Prostate gland (tissue), 2 donors: ENCODE measurements around the gene CLCA1. TPM values are rescaled to one million over a fixed set of nuclear protein-coding genes. Genes with fewer than 3 reads are reported as not detected.

Experiments
- DNase-seq: peaks from one replicate; pipeline ENCODE4 v3.0.0-alpha.2; 2019; ENCODE audit warnings: low spot score
- H3K27ac ChIP-seq, 2 donors: fragments of 200-600 bp; sonication (generic); 2 replicates each; pipeline ENCODE4 v1.5.1; 2017 to 2019
- H3K27me3 ChIP-seq: fragments of 200-600 bp; sonication (generic); replicated peaks from 2 replicates; pipeline ENCODE4 v1.5.1; 2019; ENCODE audit not compliant: insufficient read depth
- H3K36me3 ChIP-seq, 2 donors: fragments of 200-600 bp; sonication (generic); 1 replicate in 1 of 2; 2 replicates in 1 of 2; pipeline versions ENCODE4 v1.5.1 to v1.8.1; 2017 to 2019
- H3K4me1 ChIP-seq: fragments of 200-600 bp; sonication (generic); replicated peaks from 2 replicates; pipeline ENCODE4 v1.5.1; 2019
- H3K4me3 ChIP-seq, 2 donors: fragments of 200-600 bp; sonication (generic); 2 replicates each; pipeline ENCODE4 v1.5.1; 2017 to 2019
- H3K9me3 ChIP-seq: fragments of 200-600 bp; sonication (generic); 2 replicates; pipeline ENCODE4 v1.5.1; 2017
- CTCF ChIP-seq, 4 experiments: fragments of 200-600 bp in 2 of 4; fragments of 450-650 bp in 2 of 4; sonication (generic) in 2 of 4; IDR thresholded peaks; 1 replicate in 3 of 4; 2 replicates in 1 of 4; pipeline ENCODE4 v1.5.1; 2016 to 2019; ENCODE audit warnings: antibody characterized with exemption in 4 of 4, mild to moderate bottlenecking in 2 of 4, moderate library complexity in 2 of 4
- POLR2A ChIP-seq: fragments of 450-650 bp; IDR thresholded peaks from one replicate; pipeline ENCODE4 v1.6.1; 2016; ENCODE audit warnings: antibody characterized with exemption, mild to moderate bottlenecking
- POLR2AphosphoS5 ChIP-seq: sonication (generic); formaldehyde crosslinking; IDR thresholded peaks from one replicate; pipeline ENCODE4 v1.6.1; 2017; ENCODE audit warnings: antibody characterized with exemption
- WGBS: methylation state at CpG from one replicate; pipeline ENCODE4 v1.1.5; 2018; 5-methylcytosine and 5-hydroxymethylcytosine counted together
- intact Hi-C: fragments of 100-400 bp; cut with DNase I; formaldehyde crosslinking; loops from one replicate; pipeline ENCODE4 v1.14.2; 2022
- total RNA-seq, 2 donors: library from RNA; depleted of rRNA; stranded (reverse); fragments of >200 nt; gene quantifications; one replicate each; pipeline ENCODE4 v1.1.0, GENCODE V29; 2016

CLCA1 gene
- total RNA-seq, 2 donors from 2014 or later: 0.34 TPM; not detected in 1

GRCh38 chr1:86477682-86478081 is 9.0 kb downstream of the CLCA1 start:
- H3K27ac ChIP-seq: no peak overlapping the region
- intact Hi-C loops: no loop called here
- no peaks in the 10 kb centered on the region for H3K4me1 ChIP-seq
- no peaks in the 10 kb centered on the region for H3K36me3 ChIP-seq
- WGBS: 31% methylated on average over 4 of the region's 4 CpGs
- H3K27me3 ChIP-seq: no peaks in the 10 kb centered on the region
- no peak overlapping the region for H3K4me3 ChIP-seq
- H3K9me3 ChIP-seq: no peaks in the 10 kb centered on the region
- no peak for TF ChIP-seq CTCF (IDR thresholded peaks at IDR 0.05)
- no peak for TF ChIP-seq POLR2A
- TF ChIP-seq POLR2AphosphoS5: no peak
- no peak for DNase-seq

DNA sequence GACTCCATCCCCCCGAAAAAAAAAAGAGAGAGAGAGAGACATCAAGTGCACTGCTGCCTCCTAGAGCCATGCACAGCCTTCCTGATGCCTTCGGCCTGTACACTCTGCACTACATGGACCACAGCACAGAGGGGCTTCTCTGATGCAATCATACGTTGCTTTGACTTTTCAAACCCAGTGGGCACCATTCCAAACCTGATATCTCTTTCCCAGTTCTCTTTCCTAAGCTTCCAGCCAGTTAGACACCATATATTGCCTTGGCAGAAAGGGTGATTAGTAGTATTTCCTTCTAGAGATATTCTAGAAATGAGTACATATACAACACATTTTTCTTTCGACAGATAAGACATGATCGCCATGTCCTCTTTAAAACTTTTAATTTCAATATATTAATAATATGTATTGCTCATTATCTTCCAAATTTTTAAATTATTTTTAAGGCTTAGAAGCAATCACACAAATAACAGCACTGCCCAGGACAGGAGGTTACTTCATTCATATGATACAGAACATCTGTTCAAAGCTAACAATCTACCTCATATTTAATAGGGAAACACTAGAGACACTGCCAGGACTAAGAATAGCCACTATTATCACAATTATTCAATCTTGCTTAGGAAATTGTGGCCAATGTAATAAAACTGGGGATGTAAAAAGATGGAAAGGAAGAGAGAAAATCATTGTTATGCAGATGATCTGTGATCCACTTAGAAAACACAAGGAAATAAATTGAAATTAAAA is 9.9 kb downstream of the CLCA1 start:
- DNase-seq: no peak
- TF ChIP-seq CTCF (IDR thresholded peaks at IDR 0.05): no peak
- no peak for TF ChIP-seq POLR2A
- Histone ChIP-seq H3K27me3 (no peaks in the 10 kb centered on the region), H3K4me1 (no peaks in the 10 kb centered on the region), H3K9me3 (no peaks in the 10 kb centered on the region), H3K27ac (no peak overlapping the region), H3K4me3 (no peak overlapping the region), H3K36me3 (no peaks in the 10 kb centered on the region)
- intact Hi-C loops: no loop called here
- WGBS: 66% methylated on average over 5 of the region's 5 CpGs

- H3K4me1 ChIP-seq: no peaks in the 10 kb centered on the region
- H3K27ac ChIP-seq: no peak overlapping the region
- no peaks in the 10 kb centered on the region for H3K36me3 ChIP-seq
- no peak for DNase-seq
- H3K9me3 ChIP-seq: no peaks in the 10 kb centered on the region
- no peak for TF ChIP-seq POLR2AphosphoS5
- no peak for TF ChIP-seq CTCF (IDR thresholded peaks at IDR 0.05)
- TF ChIP-seq POLR2A: no peak
- no peaks in the 10 kb centered on the region for H3K27me3 ChIP-seq
- 77% methylated on average over 4 of the region's 4 CpGs for WGBS
- intact Hi-C loops: no loop called here
- no peak overlapping the region for H3K4me3 ChIP-seq
These were observed 13.2 kb downstream of the CLCA1 start for GRCh38 chr1:86481966-86482365.

DNA sequence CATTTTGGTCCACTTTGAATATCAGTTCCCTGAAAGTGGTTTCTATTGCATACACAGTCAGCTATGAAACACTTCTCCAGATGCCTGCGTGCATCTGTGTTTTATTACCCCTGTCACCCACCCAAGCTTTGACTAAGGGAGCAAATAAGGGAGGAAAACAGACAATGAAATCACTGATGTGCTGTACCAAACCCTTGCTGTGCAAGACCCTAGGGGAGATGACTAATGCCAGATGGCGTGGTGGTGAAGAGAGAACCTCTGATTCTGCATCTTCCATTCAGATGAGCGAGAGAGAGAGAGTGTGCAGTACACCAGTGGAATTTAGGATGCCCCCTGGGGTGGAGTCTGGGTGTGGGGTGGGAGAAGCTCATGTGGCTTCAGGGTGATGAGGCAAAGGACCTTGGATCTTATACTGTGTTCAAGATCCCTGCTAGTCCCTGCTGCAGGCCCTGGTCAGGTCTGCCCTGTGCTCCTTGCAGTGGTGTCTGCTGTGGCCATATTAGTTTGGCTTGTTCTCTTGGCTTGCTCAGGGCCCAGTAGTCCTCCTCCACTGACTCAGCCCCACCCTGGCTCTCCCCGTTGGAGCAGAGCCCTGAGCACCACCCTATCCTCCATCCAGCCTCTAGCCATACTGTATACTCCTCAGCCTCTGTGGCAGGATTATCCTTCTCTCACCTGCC is 18.5 kb downstream of the CLCA1 start:
- Histone ChIP-seq H3K9me3 (no peaks in the 10 kb centered on the region), H3K4me1 (no peaks in the 10 kb centered on the region), H3K27me3 (no peaks in the 10 kb centered on the region), H3K36me3 (no peaks in the 10 kb centered on the region), H3K27ac (no peak overlapping the region), H3K4me3 (no peak overlapping the region)
- TF ChIP-seq POLR2AphosphoS5 (no peak), POLR2A (no peak), CTCF (IDR thresholded peaks at IDR 0.05) (no peak)
- 75% methylated on average over 4 of the region's 4 CpGs for WGBS
- no peak for DNase-seq
- intact Hi-C loops: no loop called here

- no peak for TF ChIP-seq CTCF (IDR thresholded peaks at IDR 0.05)
- no peak for TF ChIP-seq POLR2AphosphoS5
- TF ChIP-seq POLR2A: no peak
- DNase-seq: no peak
- Histone ChIP-seq H3K27me3 (no peaks in the 10 kb centered on the region), H3K36me3 (no peaks in the 10 kb centered on the region), H3K4me3 (no peak overlapping the region), H3K4me1 (no peaks in the 10 kb centered on the region), H3K9me3 (no peaks in the 10 kb centered on the region), H3K27ac (no peak overlapping the region)
- WGBS: 100% methylated on average over 4 of the region's 4 CpGs
- intact Hi-C loops: no loop called here
These were observed 19.0 kb downstream of the CLCA1 start for GRCh38 chr1:86487811-86488141.
